GM12878 (cell line): ENCODE measurements around the gene SLC4A8. TPM values are rescaled to one million over a fixed set of nuclear protein-coding genes. Genes with fewer than 3 reads are reported as not detected.

Experiments used
- ATAC-seq: fragments of 200-7000 bp; cut with Tn5 transposase; 3 replicates; pipeline ENCODE4 v1.9.1; 2020; ENCODE audit warnings: mild to moderate bottlenecking, moderate library complexity
- BruUV-seq: library from RNA; stranded (reverse); fragments of 400-500 nt; replicated peaks from 2 replicates; lab custom pipeline; 2021; lab: Mats Ljungman, UMichigan
- CTCF ChIA-PET: fragments of 300-600 bp; sonication (Branson Sonifier 250); formaldehyde crosslinking; extraction: SDS; loops from one replicate; lab custom pipeline; 2021; ENCODE audit warnings: inconsistent platforms; lab: Yijun Ruan, JAX
- POLR2A ChIA-PET: fragments of 350-600 bp; formaldehyde crosslinking; extraction: SDS; loops from one replicate; lab custom pipeline; 2021; ENCODE audit warnings: inconsistent platforms; lab: Charles Lee
- RAD21 ChIA-PET: fragments of 300-600 bp; sonication (Branson Sonifier 250); formaldehyde crosslinking; loops from one replicate; lab custom pipeline; 2023; ENCODE audit warnings: antibody characterized with exemption; ENCODE audit not compliant: unreplicated experiment; lab: Charles Lee
- SMC1A ChIA-PET: fragments of 300-600 bp; sonication (Branson Sonifier 250); formaldehyde crosslinking; loops from one replicate; lab custom pipeline; 2023; ENCODE audit not compliant: unreplicated experiment, uncharacterized antibody; lab: Charles Lee
- DNase-seq: peaks from one replicate; pipeline ENCODE4 v3.0.0-alpha.2; 2011; ENCODE audit warnings: low read depth, low spot score
- FAIRE-seq: peaks from 3 replicates; lab custom pipeline; 2011; peaks lifted over from hg19 to GRCh38; lab: Jason Lieb, UNC
- H2AFZ ChIP-seq: 2 replicates; pipeline ENCODE4 v1.6.0; 2011; ENCODE audit warnings: low read depth, low read length, control low read depth; ENCODE audit not compliant: control insufficient read depth
- H3K27ac ChIP-seq: 2 replicates; pipeline ENCODE4 v1.5.1; 2011; ENCODE audit warnings: control low read depth; ENCODE audit not compliant: control insufficient read depth, insufficient read depth
- H3K27me3 ChIP-seq, 2 experiments: replicated peaks in 1 of 2; 2 replicates each; pipeline versions ENCODE4 v1.6.0 to v1.6.1; 2011; ENCODE audit warnings: low read length in 1 of 2; ENCODE audit not compliant: control insufficient read depth in 2 of 2, insufficient read depth in 2 of 2
- H3K36me3 ChIP-seq, 2 experiments: 2 replicates each; pipeline ENCODE4 v1.5.1; 2011; ENCODE audit warnings: low read length in 1 of 2; ENCODE audit not compliant: control insufficient read depth in 2 of 2, insufficient read depth in 2 of 2
- H3K4me1 ChIP-seq: 2 replicates; pipeline ENCODE4 v1.6.1; 2011; ENCODE audit warnings: mild to moderate bottlenecking, low read length, moderate library complexity, mixed read lengths; ENCODE audit not compliant: control insufficient read depth, insufficient read depth
- H3K4me2 ChIP-seq: 2 replicates; pipeline ENCODE4 v1.6.0; 2011; ENCODE audit warnings: control low read depth; ENCODE audit not compliant: control insufficient read depth, insufficient read depth
- H3K4me3 ChIP-seq: fragments of 200-600 bp; sonication (generic); 2 replicates; pipeline ENCODE4 v1.5.1; 2016
- H3K79me2 ChIP-seq: 2 replicates; pipeline ENCODE4 v1.6.0; 2011; ENCODE audit warnings: low read length; ENCODE audit not compliant: control insufficient read depth, insufficient read depth
- H3K9ac ChIP-seq: 2 replicates; pipeline ENCODE4 v1.8.0; 2011; ENCODE audit warnings: low read length, control low read depth, mixed read lengths; ENCODE audit not compliant: control insufficient read depth, insufficient read depth
- H3K9me3 ChIP-seq: replicated peaks from 3 replicates; pipeline ENCODE4 v1.5.1; 2011; ENCODE audit warnings: mild to moderate bottlenecking, low read length; ENCODE audit not compliant: control insufficient read depth, insufficient read depth
- H4K20me1 ChIP-seq: 2 replicates; pipeline ENCODE4 v1.6.0; 2011; ENCODE audit not compliant: control insufficient read depth, insufficient read depth
- BACH1 ChIP-seq: fragments of 450-650 bp; IDR thresholded peaks from 2 replicates; pipeline ENCODE4 v1.6.1; 2017; ENCODE audit warnings: mild to moderate bottlenecking, borderline replicate concordance
- BCL11A ChIP-seq: IDR thresholded peaks from 2 replicates; pipeline ENCODE4 v1.6.1; 2011; ENCODE audit warnings: low read depth, low read length
- BCL3 ChIP-seq: IDR thresholded peaks from 2 replicates; pipeline ENCODE4 v1.6.1; 2011; ENCODE audit warnings: borderline replicate concordance, low read depth, mild to moderate bottlenecking, moderate library complexity, low read length; ENCODE audit not compliant: insufficient read depth, poor library complexity, severe bottlenecking
- CHD2 ChIP-seq: IDR thresholded peaks from 2 replicates; pipeline ENCODE4 v1.6.1; 2011; ENCODE audit warnings: low read depth, low read length, improper control_type of control experiment, borderline replicate concordance
- CREM ChIP-seq: IDR thresholded peaks from 2 replicates; pipeline ENCODE4 v1.6.1; 2014; ENCODE audit warnings: antibody characterized with exemption, low read depth
- ETV6 ChIP-seq, 2 experiments: fragments of 450-650 bp in 1 of 2; IDR thresholded peaks in 1 of 2; conservative IDR thresholded peaks in 1 of 2; 2 replicates each; pipeline ENCODE4 v1.6.1; 2014; ENCODE audit warnings: antibody characterized with exemption in 1 of 2, borderline replicate concordance in 1 of 2, low read depth in 1 of 2, mild to moderate bottlenecking in 1 of 2, moderate library complexity in 1 of 2
- GABPA ChIP-seq: IDR thresholded peaks from 2 replicates; pipeline ENCODE4 v1.6.1; 2014; ENCODE audit warnings: antibody characterized with exemption, low read depth, mild to moderate bottlenecking, inconsistent platforms
- IRF3 ChIP-seq: fragments of 450-650 bp; IDR thresholded peaks from 2 replicates; pipeline ENCODE4 v1.6.1; 2014; ENCODE audit warnings: mild to moderate bottlenecking
- MEF2B ChIP-seq: fragments of 450-650 bp; IDR thresholded peaks from 2 replicates; pipeline ENCODE4 v1.6.1; 2018; ENCODE audit warnings: mild to moderate bottlenecking, moderate library complexity; ENCODE audit not compliant: partially characterized antibody, poor library complexity, severe bottlenecking
- NFYA ChIP-seq: IDR thresholded peaks from 2 replicates; pipeline ENCODE4 v1.6.1; 2011; ENCODE audit warnings: low read depth, mild to moderate bottlenecking, low read length, improper control_type of control experiment, borderline replicate concordance
- POLR2AphosphoS2 ChIP-seq: IDR thresholded peaks from 2 replicates; pipeline ENCODE4 v1.6.1; 2011; ENCODE audit warnings: low read depth, mild to moderate bottlenecking, low read length, improper control_type of control experiment, moderate library complexity
- RCOR1 ChIP-seq: conservative IDR thresholded peaks from 2 replicates; pipeline ENCODE4 v1.6.1; 2012; ENCODE audit warnings: low read depth, low read length, improper control_type of control experiment
- RELA ChIP-seq: fragments of 450-650 bp; IDR thresholded peaks from 2 replicates; pipeline ENCODE4 v1.8.0; 2014; ENCODE audit warnings: borderline replicate concordance; ENCODE audit not compliant: partially characterized antibody
- RFX5 ChIP-seq: IDR thresholded peaks from 2 replicates; pipeline ENCODE4 v1.6.1; 2011; ENCODE audit warnings: low read depth, low read length, improper control_type of control experiment
- SKIL ChIP-seq: fragments of 450-650 bp; IDR thresholded peaks from 2 replicates; pipeline ENCODE4 v1.6.1; 2017; ENCODE audit warnings: mild to moderate bottlenecking, low read depth, inconsistent platforms; ENCODE audit not compliant: poor library complexity, severe bottlenecking
- TCF12 ChIP-seq: IDR thresholded peaks from 2 replicates; pipeline ENCODE4 v1.6.1; 2011; ENCODE audit warnings: low read depth, mild to moderate bottlenecking, low read length
- USF2 ChIP-seq: IDR thresholded peaks from 2 replicates; pipeline ENCODE4 v1.6.1; 2011; ENCODE audit warnings: low read depth, low read length, improper control_type of control experiment, borderline replicate concordance
- ZNF24 ChIP-seq: fragments of 450-650 bp; IDR thresholded peaks from 2 replicates; pipeline ENCODE4 v1.6.1; 2017; ENCODE audit warnings: antibody characterized with exemption, mild to moderate bottlenecking
- WGBS: methylation state at CpG from one replicate; pipeline ENCODE4 v1.1.6; 2016; ENCODE audit warnings: low lambda C conversion rate; ENCODE audit not compliant: insufficient replicate concordance, insufficient coverage; ENCODE audit errors: missing lambda C conversion rate; 5-methylcytosine and 5-hydroxymethylcytosine counted together
- in situ Hi-C: fragments of 300-500 bp; cut with MboI; formaldehyde crosslinking; loops from 9 replicates; pipeline ENCODE4 v1.14.3; 2018; ENCODE audit warnings: mixed read lengths
- intact Hi-C: fragments of 100-400 bp; cut with micrococcal nuclease; formaldehyde crosslinking; loops from one replicate; pipeline ENCODE4 v1.14.2; 2022; ENCODE audit not compliant: unreplicated experiment
- polyA plus RNA-seq, 11 experiments: library from polyadenylated mRNA; depleted of rRNA in 4 of 11; unstranded in 6 of 11; stranded (reverse) in 5 of 11; fragments of >200 nt; fragmentation: Nextera tagmentation in 4 of 11; fragmentation: Illumina TruSeq in 1 of 11; extraction: Ambion mirVana in 4 of 11; extraction: Trizol in 1 of 11; gene quantifications; 1 replicate in 1 of 11; 2 replicates in 10 of 11; pipeline versions ENCODE4 v1.2.1 to v1.2.3, GENCODE V29; 2011 to 2016; ENCODE audit warnings: inconsistent platforms in 2 of 11, missing spikeins in 2 of 11, low read depth in 1 of 11
- total RNA-seq, 4 experiments: library from RNA; depleted of rRNA in 3 of 4; stranded (reverse); fragments of >200 nt in 3 of 4; fragmentation: Illumina TruSeq in 1 of 4; extraction: Trizol in 1 of 4; gene quantifications; 2 replicates each; pipeline versions ENCODE4 v1.2.1 to v1.2.3, GENCODE V29; 2013 to 2021

SLC4A8 gene
- total and polyA plus RNA-seq, 10 of the 15 experiments (the other 5 are each of a cell fraction or from before 2014, with no cell fraction given) = 1.4 to 7.7 (median 3.7) TPM

GRCh38 chr12:51413791-51414190 lies 10.8 kb upstream of the SLC4A8 start (continued):
- TF ChIP-seq CREM (no peak), BACH1 (no peak), RELA (no peak), TCF12 (no peak), ZNF24 (no peak), NFYA (no peak), ETV6 (conservative IDR thresholded peaks at IDR 0.05 in 1 of 2, IDR thresholded peaks at IDR 0.05 in 1 of 2; ENCODE audit: borderline replicate concordance in 1 of 2, low read depth in 1 of 2) (no peak), GABPA (no peak)

- 92% methylated on average over 1 of the region's 1 CpG for WGBS
- Histone ChIP-seq H3K27me3 (no peaks in the 10 kb centered on the region), H3K4me2 (no peak overlapping the region), H2AFZ (no peak overlapping the region), H3K36me3 (no peaks in the 10 kb centered on the region), H3K4me3 (no peak overlapping the region), H3K79me2 (no peaks in the 10 kb centered on the region), H3K9me3 (no peaks in the 10 kb centered on the region), H3K27ac (no peak overlapping the region), H3K4me1 (no peaks in the 10 kb centered on the region), H3K9ac (no peak overlapping the region), H4K20me1 (no peaks in the 10 kb centered on the region)
- in situ Hi-C loops = no loop called here
- SMC1A ChIA-PET = interaction anchor here (1.0 to 1.2 kb wide), 2 partner anchors 20 to 24 kb away, joined by 3 read pairs; partner anchors contain the start of gene GALNT6
- RAD21 ChIA-PET = no interaction called here
- FAIRE-seq (no peak), DNase-seq (no peak), ATAC-seq (no peak)
- BruUV-seq = no TSS peak
- POLR2A ChIA-PET = no interaction called here
- CTCF ChIA-PET = interaction anchor here (0.7 to 14.2 kb wide), 4 partner anchors 8 to 116 kb away, joined by 3 to 183 read pairs (median 3); partner anchors contain the start of gene SLC4A8
- intact Hi-C loops = no loop called here
- TF ChIP-seq IRF3 = no peak
- TF ChIP-seq RCOR1 = no peak
- TF ChIP-seq BCL11A = no peak
- no peak for TF ChIP-seq RELA
- no peak for TF ChIP-seq CHD2
- no peak for TF ChIP-seq SKIL
- TF ChIP-seq POLR2AphosphoS2 = no peak
- TF ChIP-seq RFX5 = no peak
- no peak for TF ChIP-seq MEF2B
- TF ChIP-seq BCL3 = no peak
- no peak for TF ChIP-seq USF2
Measured at GRCh38 chr12:51415931-51416330, 8.7 kb upstream of the SLC4A8 start.
